Body of pancreas (tissue), 4 donors: ENCODE measurements around the gene PLAGL2. TPM values are rescaled to one million over a fixed set of nuclear protein-coding genes. Genes with fewer than 3 reads are reported as not detected.

ENCODE experiments used
- ATAC-seq: fragments of 150-250 bp; one replicate; pipeline ENCODE4 v1.9.1; 2016
- DNase-seq, 4 donors: peaks; one replicate each; pipeline ENCODE4 v3.0.0-alpha.2; 2019
- H3K27ac ChIP-seq, 4 donors: fragments of 200-600 bp; sonication (generic); 1 replicate in 3 of 4; 2 replicates in 1 of 4; pipeline versions ENCODE4 v1.5.1 to v1.6.1; 2016 to 2019; ENCODE audit warnings: mild to moderate bottlenecking in 1 of 4, mixed read lengths in 1 of 4, moderate library complexity in 1 of 4
- H3K27me3 ChIP-seq, 2 donors: fragments of 200-600 bp; sonication (generic); one replicate each; pipeline ENCODE4 v1.6.0; 2016; ENCODE audit warnings: mild to moderate bottlenecking in 1 of 2
- H3K36me3 ChIP-seq, 2 donors: fragments of 200-600 bp; sonication (generic); replicated peaks in 1 of 2; 2 replicates each; pipeline ENCODE4 v1.5.1; 2016; ENCODE audit warnings: low read depth in 2 of 2; ENCODE audit not compliant: insufficient read depth in 1 of 2
- H3K4me1 ChIP-seq: fragments of 200-600 bp; sonication (generic); one replicate; pipeline ENCODE4 v1.6.0; 2016
- H3K4me3 ChIP-seq, 2 donors: fragments of 200-600 bp; sonication (generic); 1 replicate in 1 of 2; 2 replicates in 1 of 2; pipeline ENCODE4 v1.5.1; 2016 to 2019
- H3K9me3 ChIP-seq, 3 donors: fragments of 200-600 bp; sonication (generic); 1 replicate in 2 of 3; 2 replicates in 1 of 3; pipeline ENCODE4 v1.5.1; 2016
- POLR2A ChIP-seq, 3 donors: fragments of 450-650 bp; IDR thresholded peaks; one replicate each; pipeline ENCODE4 v1.6.1; 2016; ENCODE audit warnings: antibody characterized with exemption in 3 of 3, mild to moderate bottlenecking in 2 of 3
- WGBS, 2 donors: methylation state at CpG; one replicate each; pipeline ENCODE4 v1.1.5; 2017; 5-methylcytosine and 5-hydroxymethylcytosine counted together
- intact Hi-C: fragments of 100-400 bp; cut with DNase I; formaldehyde crosslinking; loops from one replicate; pipeline ENCODE4 v1.15.1; 2023
- total RNA-seq, 2 donors: library from RNA; depleted of rRNA; stranded (reverse); fragments of >200 nt; gene quantifications; one replicate each; pipeline ENCODE4 v1.1.0, GENCODE V29; 2016
- TF ChIP-seq, protein P1 (sequence below), 7 experiments: fragments of 450-650 bp in 4 of 7; fragments of 200-600 bp in 3 of 7; sonication (generic) in 3 of 7; IDR thresholded peaks; one replicate each; pipeline ENCODE4 v1.5.1; 2016 to 2019; ENCODE audit warnings: antibody characterized with exemption in 7 of 7

PLAGL2 gene
- total RNA-seq, 2 donors from 2014 or later: 4.6 to 5.2 TPM

DNA sequence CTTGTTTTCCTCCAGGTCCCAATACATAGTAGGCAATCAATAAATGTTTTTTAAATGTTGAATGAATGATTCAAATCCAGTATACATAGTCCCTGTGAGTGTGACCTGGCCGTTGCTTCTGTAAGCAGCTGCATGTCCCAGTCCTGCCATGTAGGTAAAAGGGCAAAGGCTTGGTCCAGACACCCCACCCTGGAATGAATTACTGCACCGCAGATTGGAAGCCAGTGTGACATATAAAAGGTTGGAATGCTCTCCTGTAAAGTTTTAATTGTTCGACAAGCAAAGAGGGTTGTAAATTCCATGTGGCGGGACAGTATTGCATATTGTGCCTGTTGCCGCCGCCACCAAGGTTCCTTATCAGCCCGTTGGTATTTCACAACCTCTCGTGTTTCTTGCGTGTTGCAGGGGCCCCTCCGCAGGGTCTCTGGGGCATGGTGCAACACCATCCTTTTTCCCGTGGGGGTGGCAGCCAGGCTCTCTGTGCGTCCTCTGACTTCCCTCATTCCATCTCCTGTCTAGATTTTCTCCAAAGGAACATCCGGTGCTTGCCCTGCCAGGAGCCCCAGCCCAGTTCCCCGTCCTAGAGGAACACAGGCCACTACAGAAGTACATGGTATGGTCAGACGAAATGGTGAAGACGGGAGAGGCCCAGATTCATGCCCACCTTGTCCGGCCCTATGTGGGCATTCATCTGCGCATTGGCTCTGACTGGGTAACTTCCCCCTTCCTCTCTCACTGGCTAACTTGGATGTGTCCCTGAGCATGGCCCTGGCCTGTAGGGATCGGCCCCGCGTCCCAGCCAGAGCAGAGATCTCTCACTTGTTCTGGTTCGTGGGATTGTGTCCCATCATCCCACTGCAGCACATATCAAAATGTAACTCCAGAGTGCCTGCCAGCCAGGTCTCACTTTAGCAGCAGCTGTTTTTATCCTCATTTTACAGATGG is 20.5 kb upstream of the PLAGL2 start:
- TF ChIP-seq, protein P1, sequence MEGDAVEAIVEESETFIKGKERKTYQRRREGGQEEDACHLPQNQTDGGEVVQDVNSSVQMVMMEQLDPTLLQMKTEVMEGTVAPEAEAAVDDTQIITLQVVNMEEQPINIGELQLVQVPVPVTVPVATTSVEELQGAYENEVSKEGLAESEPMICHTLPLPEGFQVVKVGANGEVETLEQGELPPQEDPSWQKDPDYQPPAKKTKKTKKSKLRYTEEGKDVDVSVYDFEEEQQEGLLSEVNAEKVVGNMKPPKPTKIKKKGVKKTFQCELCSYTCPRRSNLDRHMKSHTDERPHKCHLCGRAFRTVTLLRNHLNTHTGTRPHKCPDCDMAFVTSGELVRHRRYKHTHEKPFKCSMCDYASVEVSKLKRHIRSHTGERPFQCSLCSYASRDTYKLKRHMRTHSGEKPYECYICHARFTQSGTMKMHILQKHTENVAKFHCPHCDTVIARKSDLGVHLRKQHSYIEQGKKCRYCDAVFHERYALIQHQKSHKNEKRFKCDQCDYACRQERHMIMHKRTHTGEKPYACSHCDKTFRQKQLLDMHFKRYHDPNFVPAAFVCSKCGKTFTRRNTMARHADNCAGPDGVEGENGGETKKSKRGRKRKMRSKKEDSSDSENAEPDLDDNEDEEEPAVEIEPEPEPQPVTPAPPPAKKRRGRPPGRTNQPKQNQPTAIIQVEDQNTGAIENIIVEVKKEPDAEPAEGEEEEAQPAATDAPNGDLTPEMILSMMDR (IDR thresholded peaks at IDR 0.05): no peak
- TF ChIP-seq POLR2A (IDR thresholded peaks at IDR 0.05): peak in 1 of 3 donors; percentile 18
- Histone ChIP-seq H3K27ac (peak overlapping the region; percentile 74 to 89 (median 79)), H3K36me3 (peaks cover 3 to 9% of the 10 kb centered on the region in 2 donors), H3K4me3 (no peak overlapping the region), H3K27me3 (no peaks in the 10 kb centered on the region), H3K4me1 (peaks cover 49% of the 10 kb centered on the region), H3K9me3 (no peaks in the 10 kb centered on the region)
- intact Hi-C loops: no loop called here
- ATAC-seq: peak; percentile 81
- DNase-seq: peak; percentile 56 to 76 (median 68)
- WGBS, 2 donors: 47 to 48% methylated on average over 22 of the region's 22 CpGs

DNA sequence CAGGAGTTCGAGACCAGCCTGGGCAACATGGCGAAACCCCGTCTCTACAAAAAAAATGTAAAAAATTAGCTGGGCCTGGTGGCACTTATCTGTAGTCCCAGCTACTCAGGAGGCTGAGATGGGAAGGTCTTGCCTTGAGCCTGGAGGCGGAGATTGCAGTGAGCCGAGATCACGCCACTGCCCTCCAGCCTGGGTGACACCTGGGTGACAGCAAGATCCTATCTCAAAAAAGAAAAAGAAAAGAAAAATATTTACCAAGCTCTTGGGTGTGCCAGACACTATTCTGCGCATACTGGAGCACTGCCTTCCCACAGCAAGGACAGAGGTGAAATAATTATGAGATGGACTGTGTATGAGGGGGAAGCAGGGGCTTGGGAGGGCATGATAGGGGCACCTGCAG is 19.8 kb upstream of the PLAGL2 start:
- no peak overlapping the region for H3K4me3 ChIP-seq
- H3K9me3 ChIP-seq: no peaks in the 10 kb centered on the region
- H3K27ac ChIP-seq: peak overlapping the region; percentile 74 to 89 (median 79)
- DNase-seq: peak in 2 of 4 donors; percentile 25 to 55
- 42 to 48% methylated on average over 7 of the region's 7 CpGs for WGBS, 2 donors
- H3K27me3 ChIP-seq: no peaks in the 10 kb centered on the region
- peaks cover 0 to 8% of the 10 kb centered on the region in 2 donors for H3K36me3 ChIP-seq
- peak; percentile 27 for ATAC-seq
- intact Hi-C loops: no loop called here
- peaks cover 49% of the 10 kb centered on the region for H3K4me1 ChIP-seq
- TF ChIP-seq, protein P1 (IDR thresholded peaks at IDR 0.05): no peak

DNA sequence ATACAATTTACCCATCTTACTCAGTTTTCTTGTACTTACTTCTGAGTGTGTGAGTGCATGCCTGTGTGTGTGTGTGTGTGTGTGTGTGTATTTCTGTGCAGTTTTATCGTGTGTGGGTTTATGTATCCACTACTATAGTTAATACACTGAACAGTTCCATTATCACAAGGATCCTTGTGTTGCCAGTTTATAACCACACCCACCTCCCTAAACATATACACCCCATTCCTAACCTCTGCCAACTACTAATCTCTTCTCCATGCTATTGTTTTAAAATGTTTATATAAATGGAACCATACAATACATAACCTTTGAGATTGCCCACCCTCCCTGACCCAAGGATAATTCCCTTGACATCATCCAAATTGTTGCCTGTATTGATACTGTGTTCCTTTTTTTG is 18.8 kb upstream of the PLAGL2 start:
- Histone ChIP-seq H3K4me3 (no peak overlapping the region), H3K27ac (peak overlapping the region in 2 of 4 donors; percentile 78 to 89), H3K9me3 (no peaks in the 10 kb centered on the region), H3K36me3 (peaks cover 0 to 9% of the 10 kb centered on the region in 2 donors), H3K4me1 (peaks cover 49% of the 10 kb centered on the region), H3K27me3 (no peaks in the 10 kb centered on the region)
- ATAC-seq (no peak), DNase-seq (no peak)
- 62 to 71% methylated on average over 1 of the region's 1 CpG for WGBS, 2 donors
- intact Hi-C loops: no loop called here
- TF ChIP-seq, protein P1 (IDR thresholded peaks at IDR 0.05): no peak
- TF ChIP-seq POLR2A (IDR thresholded peaks at IDR 0.05): no peak

DNA sequence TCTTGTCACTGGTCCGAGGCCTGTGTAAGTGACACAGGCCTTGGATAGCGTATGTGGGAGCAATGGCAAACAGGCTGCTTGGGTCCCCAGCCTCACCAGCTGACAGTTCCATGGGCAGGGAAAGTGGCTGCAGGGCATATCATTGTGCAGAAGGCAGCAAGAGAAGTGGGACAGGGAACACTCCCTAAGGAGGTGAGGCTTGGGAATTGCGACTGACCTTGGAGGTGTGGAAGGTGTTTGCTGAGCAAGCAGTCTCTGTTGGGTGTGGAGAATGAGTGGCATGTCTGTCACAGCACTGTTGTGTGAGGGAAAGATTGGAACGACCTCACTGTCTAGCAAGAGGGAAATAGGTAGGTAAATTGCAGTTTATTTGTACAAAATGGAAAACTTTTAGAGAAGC is 16.9 kb upstream of the PLAGL2 start:
- TF ChIP-seq, protein P1 (IDR thresholded peaks at IDR 0.05): no peak
- no peak for TF ChIP-seq POLR2A (IDR thresholded peaks at IDR 0.05)
- Histone ChIP-seq H3K36me3 (peaks cover 0 to 5% of the 10 kb centered on the region in 2 donors), H3K9me3 (no peaks in the 10 kb centered on the region), H3K4me1 (peaks cover 42% of the 10 kb centered on the region), H3K4me3 (no peak overlapping the region), H3K27me3 (no peaks in the 10 kb centered on the region), H3K27ac (peak overlapping the region in 1 of 4 donors; percentile 15)
- DNase-seq (peak in 1 of 4 donors; percentile 43), ATAC-seq (no peak)
- intact Hi-C loops: no loop called here
- 44 to 48% methylated on average over 4 of the region's 4 CpGs for WGBS, 2 donors
